Activated CD4-positive, alpha-beta T cell treated with anti-CD3 and anti-CD28 coated beads, Interleukin-2, amount 50 U/mL, for 48 hours (primary cell): ENCODE measurements around the gene EHD4.

Experiments
- DNase-seq, 2 experiments: peaks; one replicate each; pipeline ENCODE4 v3.0.0-alpha.2; 2020

The EHD4 gene

DNA sequence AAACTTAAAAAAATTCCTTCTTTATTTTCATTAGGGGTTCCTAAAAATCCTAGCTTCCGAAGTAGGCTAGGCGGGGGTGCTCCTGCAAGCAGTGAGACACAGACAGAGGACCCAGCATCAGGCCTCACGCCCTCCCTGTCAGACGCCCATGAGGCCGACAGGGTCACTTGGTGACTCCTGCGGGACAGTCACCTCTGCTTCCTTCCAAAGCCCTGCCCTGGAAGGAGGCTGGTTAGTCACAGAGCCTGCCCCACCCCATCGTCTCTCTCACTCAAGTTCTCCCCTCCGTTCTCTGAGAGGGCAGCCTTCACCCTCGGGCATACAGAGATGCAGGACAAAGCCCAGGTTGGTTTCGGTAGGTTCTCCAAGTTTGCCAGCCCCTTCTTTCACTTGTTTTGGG is 38.6 kb downstream of the EHD4 start:
- DNase-seq: peak; percentile 24

DNA sequence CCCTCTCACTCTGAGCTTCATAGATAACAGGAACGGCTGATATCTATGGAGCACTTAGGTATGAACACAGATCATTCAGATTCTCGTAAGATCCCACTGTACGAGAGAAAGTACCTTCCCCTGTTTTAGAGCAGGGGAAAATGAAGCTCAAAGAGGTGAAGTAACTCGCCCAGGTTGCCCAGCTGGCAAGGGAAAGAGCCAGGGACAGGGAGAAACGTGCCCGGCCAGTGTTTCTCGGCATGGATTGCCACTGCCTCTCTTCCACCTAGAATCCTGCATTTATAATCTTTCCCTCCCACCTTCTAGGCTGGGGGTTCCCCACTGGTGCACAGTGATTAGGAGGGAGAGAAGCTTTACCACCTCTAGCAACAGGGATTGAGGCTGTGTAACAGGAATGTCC is 39.0 kb downstream of the EHD4 start:
- no peak for DNase-seq

GRCh38 chr15:41932511-41933289 is 39.7 kb downstream of the EHD4 start:
- DNase-seq: no peak

GRCh38 chr15:41932101-41932500 is 40.3 kb downstream of the EHD4 start:
- no peak for DNase-seq

DNA sequence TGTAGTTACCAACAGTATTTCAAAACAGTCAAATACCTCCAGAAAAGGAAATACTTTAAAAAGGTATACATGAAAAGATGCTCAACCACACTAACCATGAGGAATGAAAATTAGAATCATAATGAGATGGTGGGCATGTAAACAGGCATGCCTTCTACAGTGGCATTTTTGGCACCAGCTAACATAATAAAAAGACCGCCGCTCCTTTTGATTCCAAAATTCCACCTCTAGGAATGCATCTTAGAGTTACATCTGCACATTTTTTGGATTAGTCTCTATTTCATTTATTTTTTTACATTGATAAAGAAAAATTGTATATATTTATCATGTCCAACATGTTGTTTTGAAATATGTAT is 41.5 kb downstream of the EHD4 start:
- DNase-seq: no peak

DNA sequence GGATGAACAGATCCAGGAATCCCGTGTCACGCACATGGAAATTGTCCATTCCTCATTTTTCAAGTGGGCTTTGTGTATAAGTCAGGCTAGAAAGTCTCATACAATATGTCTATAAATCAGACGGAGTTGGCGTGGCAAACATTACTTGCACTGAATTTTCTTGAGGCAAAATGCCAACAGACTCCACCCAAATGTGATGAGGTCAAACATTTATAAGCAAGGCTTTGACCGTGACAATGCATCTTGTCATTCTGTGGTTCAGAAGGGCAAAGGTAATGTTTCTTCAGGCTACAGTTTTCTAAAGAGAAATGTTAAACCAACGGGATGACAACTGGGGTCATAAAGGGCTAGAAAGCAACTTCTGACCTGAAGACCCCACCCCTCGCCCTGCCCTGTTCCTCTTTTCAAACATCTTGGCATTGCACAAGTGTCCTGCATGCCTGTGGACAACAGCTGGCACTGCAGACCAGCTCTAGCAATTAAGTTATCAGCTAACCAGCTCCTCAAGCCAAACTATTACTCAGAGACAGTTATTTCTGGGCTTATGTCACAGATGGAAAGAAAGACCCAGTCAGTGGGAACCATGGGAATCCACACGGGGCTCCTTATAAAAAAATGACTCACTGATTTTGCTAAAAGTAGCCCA is 42.0 kb downstream of the EHD4 start:
- no peak for DNase-seq

DNA sequence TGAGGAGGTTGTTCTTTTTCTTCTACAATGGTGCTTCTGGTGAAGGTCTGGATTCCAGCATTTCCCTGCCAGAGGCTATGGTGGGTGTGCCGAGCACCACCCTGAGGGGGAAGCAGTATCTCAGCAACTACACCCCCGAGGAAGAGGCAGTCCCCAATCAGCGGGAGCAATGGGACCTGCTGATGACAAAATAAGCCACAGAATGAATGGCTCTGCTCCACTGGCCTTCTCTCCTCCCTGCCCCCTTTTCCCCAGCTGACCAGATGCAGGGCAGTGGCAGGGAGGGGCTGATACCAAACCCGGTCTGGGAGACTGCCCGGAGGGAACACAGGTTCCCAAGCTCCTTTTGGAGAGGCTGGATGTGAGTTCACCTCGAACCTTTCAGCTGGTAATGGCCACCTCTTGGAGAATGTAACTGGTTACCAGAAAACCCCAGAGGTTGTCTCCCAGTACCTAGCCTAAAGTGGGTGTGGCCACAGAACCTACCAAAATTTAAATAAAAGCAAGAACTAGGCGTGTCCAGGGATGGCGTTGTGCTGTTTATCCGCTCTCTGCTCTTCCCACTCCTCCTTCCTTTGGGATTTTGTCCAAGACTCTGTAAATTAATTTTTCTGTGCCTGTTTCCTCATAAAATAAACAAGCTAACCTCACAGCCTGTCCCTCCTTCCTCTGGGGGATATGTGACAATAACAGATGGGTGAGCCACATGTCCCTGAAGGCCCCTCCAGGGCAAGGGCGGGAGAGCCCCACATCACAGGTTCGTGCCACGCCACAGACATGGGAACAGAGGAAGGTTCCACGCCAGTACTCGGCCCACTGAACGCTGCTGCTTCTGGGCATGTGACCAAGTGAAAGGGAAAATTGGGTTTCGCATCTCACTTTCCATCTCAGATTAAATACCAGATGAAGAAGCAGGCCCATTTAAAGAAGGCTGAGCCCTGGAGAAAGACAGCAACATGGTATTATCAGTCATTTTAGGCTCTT is 43.4 kb downstream of the EHD4 start:
- DNase-seq: peak; percentile 25 to 46

DNA sequence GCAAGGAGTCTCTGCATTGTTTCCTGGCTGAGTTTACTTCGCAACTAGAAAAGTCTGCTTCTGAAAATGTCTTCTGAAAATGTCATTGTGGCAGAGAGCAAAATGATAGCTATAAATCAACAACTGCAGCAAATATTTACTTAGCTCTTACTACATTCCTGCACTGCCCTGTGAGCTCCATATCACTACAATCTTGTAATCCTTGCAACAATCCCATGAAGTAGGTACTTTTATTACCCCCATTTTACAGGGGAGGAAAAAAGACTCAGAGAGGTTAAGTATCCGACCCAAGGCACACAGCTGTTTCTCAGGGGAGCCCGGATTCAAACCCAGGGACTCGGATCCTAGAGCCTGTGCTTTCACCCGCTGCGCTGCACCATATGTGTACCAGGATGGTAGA is 44.3 kb downstream of the EHD4 start:
- no peak for DNase-seq

GRCh38 chr15:41927536-41927935 is 44.8 kb downstream of the EHD4 start:
- DNase-seq: no peak

DNA sequence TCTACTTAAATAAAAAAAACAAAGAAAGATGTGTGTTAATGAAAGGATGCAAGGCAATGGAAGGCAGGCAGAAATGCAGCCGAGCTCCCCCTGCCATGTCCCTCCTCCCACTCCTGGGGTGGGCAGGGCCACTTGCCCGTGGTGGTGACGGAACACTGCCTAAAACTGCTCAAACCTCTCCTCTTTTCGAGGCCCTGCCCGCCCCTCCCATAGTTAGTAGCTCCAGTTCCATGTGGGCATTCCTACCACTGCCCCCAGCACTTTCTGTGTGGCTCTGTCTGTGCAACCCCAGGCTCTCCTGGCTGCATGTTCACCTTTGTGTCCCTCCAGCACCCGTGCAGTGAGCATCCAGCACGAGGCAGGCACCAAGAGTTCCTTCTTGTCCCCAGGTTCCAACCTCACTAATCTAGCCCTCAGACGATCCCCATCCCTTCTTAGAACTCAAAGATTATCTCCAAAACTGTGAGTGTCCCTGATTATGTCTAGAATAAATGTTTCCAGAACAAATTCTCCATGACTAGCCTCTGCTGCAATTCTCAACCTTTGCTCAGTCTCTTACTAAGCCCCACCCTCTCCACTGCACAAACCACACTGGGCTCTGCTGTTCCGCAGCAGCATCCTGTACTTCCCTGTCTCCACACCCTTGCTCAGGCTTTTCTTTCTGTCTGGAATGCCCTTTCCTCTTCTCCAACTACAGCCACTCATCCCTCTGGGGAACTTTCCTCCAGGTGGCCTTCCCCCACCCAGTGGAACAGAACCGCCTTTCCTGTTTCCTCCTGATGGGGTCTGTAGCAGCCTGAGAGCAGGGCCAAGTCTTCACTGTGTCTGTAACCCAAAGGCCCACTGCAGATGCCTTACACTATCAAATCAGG is 45.9 kb downstream of the EHD4 start:
- no peak for DNase-seq

- no peak for DNase-seq
Measured at GRCh38 chr15:41925086-41925608, 47.2 kb downstream of the EHD4 start.

GRCh38 chr15:41923401-41923997 is 48.9 kb downstream of the EHD4 start:
- no peak for DNase-seq

- no peak for DNase-seq
Measured at GRCh38 chr15:41922353-41922752, 50.0 kb downstream of the EHD4 start.

- DNase-seq: no peak
Measured at GRCh38 chr15:41921639-41922038, 50.7 kb downstream of the EHD4 start.

- DNase-seq: no peak
Measured at GRCh38 chr15:41921167-41921566, 51.2 kb downstream of the EHD4 start.

- DNase-seq: no peak
Measured at GRCh38 chr15:41919954-41920538, 52.3 kb downstream of the EHD4 start.

GRCh38 chr15:41919201-41919820 is 53.0 kb downstream of the EHD4 start:
- no peak for DNase-seq

DNA sequence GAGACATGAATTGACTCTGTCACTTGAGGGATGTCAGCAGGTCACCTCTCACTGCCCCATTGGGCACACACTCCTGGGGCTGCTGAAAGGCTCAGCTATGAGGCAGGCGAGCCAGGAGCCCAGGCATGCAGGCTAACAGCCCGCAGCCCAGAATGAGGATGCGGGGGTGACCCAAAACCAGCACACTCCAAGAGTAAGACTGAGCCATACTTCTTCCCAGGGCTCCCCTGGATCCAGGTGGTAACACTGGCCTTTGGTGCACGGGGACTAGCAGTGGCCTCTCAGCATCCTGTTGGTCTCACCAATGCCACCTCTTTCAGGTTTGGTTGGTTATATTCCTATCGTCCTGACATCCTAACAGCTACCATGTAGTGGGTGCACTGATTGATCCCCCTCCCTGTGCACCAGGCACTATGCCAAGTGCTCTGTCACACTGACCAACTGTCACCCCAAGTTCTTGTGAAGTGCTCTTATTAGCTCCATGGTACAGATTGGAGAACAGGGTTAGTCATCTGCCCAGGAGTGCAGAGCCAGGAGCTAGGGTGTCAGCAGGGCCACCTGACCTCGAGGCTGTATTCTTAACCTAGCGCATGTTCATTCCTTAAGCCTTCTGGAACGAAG is 53.7 kb downstream of the EHD4 start:
- no peak for DNase-seq

DNA sequence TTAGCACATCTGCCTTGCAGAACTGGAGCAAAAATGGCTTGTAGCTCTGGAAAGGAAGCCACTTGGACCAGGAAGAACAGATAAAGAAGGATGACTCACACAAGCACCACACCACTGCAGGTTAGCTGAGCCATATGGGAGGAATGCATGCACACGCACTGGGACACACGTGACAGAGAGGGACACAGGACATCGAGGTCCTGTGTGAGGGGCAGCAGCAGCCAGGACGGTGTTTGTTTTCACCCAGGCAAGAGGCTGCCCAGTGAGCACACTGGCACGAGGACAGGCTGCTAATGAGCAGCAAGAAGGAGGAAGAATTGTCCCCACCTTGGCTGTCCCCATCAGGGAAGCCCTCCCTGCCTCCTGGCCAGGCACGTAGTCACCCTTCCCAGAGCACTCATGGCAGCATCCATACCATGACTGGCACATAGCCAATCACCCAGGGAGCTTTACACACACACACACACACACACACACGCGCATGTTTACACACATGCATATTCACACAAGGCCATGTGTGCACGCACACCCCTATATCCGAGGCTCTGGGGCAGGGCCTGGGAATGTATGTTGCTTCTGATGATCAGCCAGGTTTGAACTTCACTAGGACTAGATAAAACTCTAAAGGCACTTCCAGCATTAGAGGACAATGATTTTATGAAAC is 54.5 kb downstream of the EHD4 start:
- DNase-seq: no peak
